K562 (cell line): Measurements from ENCODE around the gene PTPRM.

Source experiments
- ATF3 ChIP-seq, 2 experiments: fragments of 450-650 bp in 1 of 2; sonication (generic) in 1 of 2; formaldehyde crosslinking in 1 of 2; IDR thresholded peaks in 1 of 2; conservative IDR thresholded peaks in 1 of 2; 2 replicates each; pipeline versions ENCODE4 v1.6.1 to v1.8.1; 2016 to 2023; ENCODE audit warnings: mild to moderate bottlenecking in 2 of 2, moderate library complexity in 2 of 2, inconsistent platforms in 1 of 2, missing genetic modification reagents in 1 of 2
- HNRNPL ChIP-seq: fragments of 200-400 bp; formaldehyde crosslinking; IDR thresholded peaks from 2 replicates; pipeline ENCODE4 v1.6.1; 2017; ENCODE audit warnings: low read depth, mild to moderate bottlenecking, low read length
- LEF1 ChIP-seq: fragments of 450-650 bp; IDR thresholded peaks from 2 replicates; pipeline ENCODE4 v1.6.1; 2016; ENCODE audit warnings: mild to moderate bottlenecking
- MNT ChIP-seq, 2 experiments: fragments of 450-650 bp; conservative IDR thresholded peaks; 2 replicates each; pipeline ENCODE4 v1.6.1; 2017; ENCODE audit warnings: mild to moderate bottlenecking in 2 of 2, moderate library complexity in 2 of 2

- no peak for TF ChIP-seq LEF1
- no peak for TF ChIP-seq ATF3 (IDR thresholded peaks at IDR 0.05)
- TF ChIP-seq ATF3 (CRISPR knock-in tag; conservative IDR thresholded peaks at IDR 0.05): no peak
- no peak for TF ChIP-seq MNT (conservative IDR thresholded peaks at IDR 0.05)
- no peak for TF ChIP-seq HNRNPL
Observed at GRCh38 chr18:7779211-7779610, 212.1 kb downstream of the PTPRM start.
